NCI-H1930 (cell line): Measurements from ENCODE around the gene KDF1.
"Not testable (repeated sequence)": the region's sequence is repeated elsewhere in the genome, so short reads cannot be mapped to it uniquely, and the experiment has no call there.

Experiments used
- DNase-seq, 2 experiments: peaks; one replicate each; lab custom pipeline; 2025; lab: John Stamatoyannopoulos, UW

KDF1 gene

DNA sequence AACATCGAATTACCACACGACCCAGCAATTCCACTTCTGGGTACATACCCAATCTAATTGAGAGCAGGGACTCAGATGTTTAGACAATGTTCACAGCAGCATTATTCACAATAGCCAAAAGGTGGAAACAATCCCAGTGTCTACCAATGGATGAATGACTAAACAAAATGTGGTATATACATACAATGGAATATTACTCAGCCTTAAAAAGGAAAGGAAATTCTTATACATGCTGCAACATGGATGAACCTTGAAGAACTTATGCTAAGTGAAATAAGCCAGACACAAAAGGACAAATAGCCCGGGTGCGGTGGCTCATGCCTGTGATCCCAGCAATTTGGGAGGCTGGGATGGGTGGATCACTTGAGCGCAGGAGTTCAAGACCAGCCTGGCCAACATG is 6.9 kb downstream of the KDF1 start:
- no peak for DNase-seq

- no peak for DNase-seq
These were observed 8.3 kb downstream of the KDF1 start for GRCh38 chr1:26951821-26952497.

GRCh38 chr1:26951216-26951615 is 9.1 kb downstream of the KDF1 start:
- no peak for DNase-seq

GRCh38 chr1:26950602-26951001 is 9.7 kb downstream of the KDF1 start:
- DNase-seq = no peak

GRCh38 chr1:26949926-26950319 is 10.3 kb downstream of the KDF1 start:
- DNase-seq = no peak

DNA sequence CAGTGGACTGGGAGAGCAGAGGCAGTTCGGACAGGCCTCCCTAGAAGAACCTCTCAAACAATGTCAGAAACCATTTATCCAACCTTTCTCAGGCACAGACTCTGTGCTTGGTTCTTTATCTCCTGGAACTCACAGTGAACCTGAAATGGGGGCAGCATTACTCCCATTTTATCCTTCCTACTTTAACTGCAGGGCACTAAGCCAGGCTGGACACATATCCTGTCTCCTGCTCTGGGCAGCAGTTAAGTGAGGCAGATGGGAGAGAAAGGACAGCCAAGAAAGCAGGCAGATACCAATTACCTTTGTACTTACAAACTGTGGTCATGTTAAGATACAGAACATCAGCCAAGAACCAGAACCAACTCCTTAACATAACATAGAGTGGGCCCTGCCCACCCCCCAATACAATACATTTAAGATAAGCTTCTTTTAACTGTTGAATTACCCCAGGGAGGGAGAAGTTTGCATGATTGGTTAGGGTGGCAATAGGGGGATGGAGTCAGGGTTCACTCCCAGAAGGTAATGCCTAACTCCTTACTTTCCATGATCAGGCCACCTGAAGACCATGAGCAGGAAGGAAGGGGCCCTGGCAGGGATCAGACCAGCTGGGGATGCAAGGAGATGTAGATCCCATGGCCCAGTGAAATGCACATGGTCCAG is 10.9 kb downstream of the KDF1 start:
- no peak for DNase-seq

DNA sequence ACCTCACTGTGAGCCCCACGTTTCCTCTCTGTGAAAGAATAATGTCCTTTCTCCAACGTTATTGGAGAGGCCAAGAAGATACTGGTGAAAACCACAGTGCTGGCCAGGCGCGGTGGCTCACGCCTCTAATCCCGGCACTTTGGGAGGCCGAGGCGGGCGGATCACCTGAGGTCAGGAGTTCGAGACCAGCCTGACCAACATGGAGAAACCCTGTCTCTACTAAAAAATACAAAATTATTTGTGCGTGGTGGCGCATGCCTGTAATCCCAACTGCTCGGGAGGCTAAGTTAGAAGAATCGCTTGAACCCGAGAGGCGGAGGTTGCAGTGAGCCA is 11.6 kb downstream of the KDF1 start:
- DNase-seq = not testable (repeated sequence)

GRCh38 chr1:26946270-26946669 is 14.0 kb downstream of the KDF1 start:
- DNase-seq = no peak

- DNase-seq = no peak
These were observed 14.5 kb downstream of the KDF1 start for GRCh38 chr1:26945728-26946127.

DNA sequence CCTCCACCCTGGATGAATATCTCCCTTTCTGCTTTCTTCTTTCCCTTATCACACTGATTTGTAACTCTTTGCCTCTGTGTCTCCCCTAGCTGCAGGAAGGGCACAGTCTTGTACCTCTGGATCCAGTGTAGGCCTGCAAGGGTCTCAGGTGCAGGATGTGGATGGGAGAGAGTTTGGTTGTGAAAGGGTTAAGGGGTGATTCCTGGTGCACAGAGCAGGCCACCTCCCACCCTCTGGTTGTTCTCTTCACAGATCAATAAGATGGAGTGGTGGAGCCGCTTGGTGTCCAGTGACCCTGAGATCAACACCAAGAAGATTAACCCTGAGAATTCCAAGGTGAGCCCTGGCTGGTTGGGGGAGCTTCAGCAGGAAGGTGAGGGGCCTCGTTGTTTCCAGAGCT is 15.1 kb downstream of the KDF1 start:
- DNase-seq = no peak

DNA sequence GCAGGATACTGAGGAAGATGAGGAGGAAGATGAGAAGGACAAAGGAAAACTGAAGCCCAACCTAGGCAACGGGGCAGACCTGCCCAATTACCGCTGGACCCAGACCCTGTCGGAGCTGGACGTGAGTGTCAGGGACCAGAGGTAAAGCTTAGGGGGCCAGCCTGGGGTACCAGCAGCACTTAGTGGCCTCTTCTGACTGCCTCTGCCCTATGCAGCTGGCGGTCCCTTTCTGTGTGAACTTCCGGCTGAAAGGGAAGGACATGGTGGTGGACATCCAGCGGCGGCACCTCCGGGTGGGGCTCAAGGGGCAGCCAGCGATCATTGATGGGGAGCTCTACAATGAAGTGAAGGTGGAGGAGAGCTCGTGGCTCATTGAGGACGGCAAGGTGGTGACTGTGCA is 17.6 kb downstream of the KDF1 start:
- DNase-seq = no peak

DNA sequence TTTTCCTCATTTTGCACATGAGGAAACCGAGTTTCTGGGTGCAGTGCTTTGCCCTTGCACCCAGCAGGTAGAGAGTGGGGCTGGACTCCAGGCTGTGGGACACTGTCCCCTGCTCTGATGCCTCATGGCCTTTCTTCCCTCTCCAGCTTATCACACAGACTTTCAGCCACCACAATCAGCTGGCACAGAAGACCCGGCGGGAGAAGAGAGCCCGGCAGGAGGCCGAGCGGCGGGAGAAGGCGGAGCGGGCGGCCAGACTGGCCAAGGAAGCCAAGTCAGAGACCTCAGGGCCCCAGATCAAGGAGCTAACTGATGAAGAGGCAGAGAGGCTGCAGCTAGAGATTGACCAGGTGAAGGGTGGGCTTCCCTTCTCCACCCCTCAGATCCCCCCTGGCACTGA is 19.0 kb downstream of the KDF1 start:
- DNase-seq = no peak

DNA sequence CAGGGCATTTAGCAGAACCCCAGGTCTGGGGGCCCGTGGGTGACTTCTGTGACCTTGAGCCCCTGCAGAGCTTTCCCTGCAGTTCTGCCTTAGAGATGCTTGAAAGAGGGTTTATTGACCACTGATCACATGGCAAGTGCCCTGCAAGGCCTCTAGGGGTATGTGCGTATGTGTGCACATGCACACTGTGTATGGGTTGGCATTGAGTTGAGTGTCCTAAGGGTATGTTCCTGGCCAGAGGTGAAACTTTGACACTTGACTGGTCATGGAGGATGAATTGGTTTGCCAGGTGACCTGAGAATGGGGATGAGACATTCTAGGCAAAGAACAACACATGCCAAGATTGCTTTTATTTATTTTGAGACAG is 21.6 kb downstream of the KDF1 start:
- DNase-seq = no peak

- DNase-seq = no peak
These were observed 22.1 kb downstream of the KDF1 start for GRCh38 chr1:26938004-26938658.

DNA sequence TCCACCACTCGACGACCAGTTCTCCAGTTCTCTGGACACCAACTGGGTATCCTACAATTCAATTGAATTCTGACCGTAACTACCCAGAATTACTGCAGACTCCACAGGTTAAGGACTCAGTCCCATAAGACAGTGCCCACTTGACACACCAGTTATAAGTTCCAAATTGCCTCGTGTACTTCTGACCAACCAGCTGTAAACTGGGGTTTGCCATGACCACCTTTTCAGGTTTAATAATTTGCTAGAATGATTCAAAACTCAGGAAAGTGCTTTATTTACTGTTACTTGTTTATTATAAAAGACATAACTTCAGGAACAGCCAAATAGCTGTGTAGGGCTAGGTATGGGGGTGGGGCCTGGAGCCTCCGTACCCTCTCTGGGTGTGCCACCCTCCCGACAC is 23.4 kb downstream of the KDF1 start:
- DNase-seq = no peak

GRCh38 chr1:26932531-26932930 is 27.7 kb downstream of the KDF1 start:
- DNase-seq = no peak

- no peak for DNase-seq
These were observed 36.6 kb downstream of the KDF1 start for GRCh38 chr1:26923711-26924110.

DNA sequence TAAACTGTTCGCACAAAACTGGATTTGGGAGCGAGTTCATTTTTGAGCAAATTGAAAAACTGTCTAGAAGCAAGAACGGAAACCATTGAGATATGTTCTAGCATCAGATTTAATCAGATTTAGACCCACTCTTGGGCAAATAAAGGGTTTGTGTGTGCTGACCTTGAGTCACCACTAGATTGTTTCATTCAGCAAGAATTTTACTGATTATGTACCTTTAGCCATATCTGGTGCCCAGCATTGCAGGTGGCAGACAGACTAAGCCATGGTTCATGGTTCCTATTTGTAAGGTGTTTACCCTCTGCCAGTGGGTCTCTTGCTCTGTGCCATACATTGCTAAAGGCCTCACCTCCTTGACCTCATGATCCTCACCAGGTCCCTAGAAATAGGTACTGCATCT is 37.4 kb downstream of the KDF1 start:
- no peak for DNase-seq

GRCh38 chr1:26922431-26922729 is 37.9 kb downstream of the KDF1 start:
- no peak for DNase-seq

- DNase-seq = peak; percentile 92 to 96
These were observed 38.5 kb downstream of the KDF1 start, which contains the start of gene NUDC for GRCh38 chr1:26921540-26922430. NUDC (plus strand) TSS chr1:26921743; CDS start chr1:26921849, 106 bp downstream.

DNA sequence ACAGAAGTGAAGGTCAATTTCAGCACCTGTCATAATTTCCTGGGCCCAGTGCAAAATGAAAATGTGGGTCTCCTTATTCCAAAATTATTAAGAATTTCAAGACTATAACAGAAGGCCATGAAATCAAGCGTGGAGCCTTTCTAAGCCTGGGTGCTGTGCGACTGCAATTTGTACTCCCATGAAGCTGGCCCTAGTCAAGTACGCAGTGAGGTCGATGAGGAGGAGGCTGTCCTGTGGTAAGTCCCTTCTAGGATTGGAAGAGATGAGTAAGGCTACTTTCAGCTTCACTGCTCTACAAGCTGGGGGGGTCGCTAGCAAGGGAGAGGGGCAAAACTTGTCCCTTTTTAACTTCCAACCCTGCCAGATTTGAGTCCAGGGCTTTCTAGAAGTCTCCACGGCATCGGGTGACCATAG is 39.1 kb downstream of the KDF1 start:
- DNase-seq = no peak

- DNase-seq = no peak
These were observed 44.9 kb downstream of the KDF1 start for GRCh38 chr1:26915204-26915842.
